ENCODE measurements around the gene CALD1. TPM values are rescaled to one million over a fixed set of nuclear protein-coding genes. Genes with fewer than 3 reads are reported as not detected.
A peak's percentile ranks its signal among the peaks of the same experiment; 100 is the strongest.

Gene CALD1
- total and polyA plus RNA-seq, 2 experiments from 2014 or later, result 22.6 to 135 TPM

DNA sequence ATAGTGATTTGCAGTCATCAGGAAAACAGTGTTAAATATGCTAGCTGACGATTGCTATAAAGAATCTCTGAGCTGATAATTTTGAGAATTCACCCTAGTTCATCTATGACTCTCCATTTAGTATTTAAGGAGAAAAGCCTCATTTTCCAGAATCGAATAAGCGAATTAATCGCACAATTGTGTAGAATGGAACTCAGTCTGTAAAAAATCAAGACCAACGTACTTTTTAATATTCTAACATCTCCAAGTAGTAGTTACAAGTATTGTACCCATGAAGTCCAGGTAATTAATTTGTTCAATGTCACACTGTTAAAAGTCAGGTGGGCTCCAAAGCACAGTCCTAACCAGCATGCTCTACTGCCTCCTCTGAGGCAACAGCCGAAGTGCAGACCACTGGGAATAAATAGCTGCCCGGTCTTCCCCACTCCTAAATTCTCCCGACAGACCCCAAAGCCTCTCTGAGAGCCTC, 206.5 kb downstream of the CALD1 start:
- Histone ChIP-seq H3K9me3 (ENCODE audit: low read depth) (no peaks in the 10 kb centered on the region), H3K4me3 (peak overlapping the region; percentile 73), H3K36me3 (no peaks in the 10 kb centered on the region), H3K27ac (peak overlapping the region; percentile 71), H3K4me1 (ENCODE audit: low read depth) (no peaks in the 10 kb centered on the region), H3K27me3 (no peaks in the 10 kb centered on the region)
- no peak for TF ChIP-seq CTCF (IDR thresholded peaks at IDR 0.05; ENCODE audit: low read depth, low read length)
- no peak for DNase-seq (ENCODE audit: low read depth in 1 of 2, low spot score in 1 of 2)

DNA sequence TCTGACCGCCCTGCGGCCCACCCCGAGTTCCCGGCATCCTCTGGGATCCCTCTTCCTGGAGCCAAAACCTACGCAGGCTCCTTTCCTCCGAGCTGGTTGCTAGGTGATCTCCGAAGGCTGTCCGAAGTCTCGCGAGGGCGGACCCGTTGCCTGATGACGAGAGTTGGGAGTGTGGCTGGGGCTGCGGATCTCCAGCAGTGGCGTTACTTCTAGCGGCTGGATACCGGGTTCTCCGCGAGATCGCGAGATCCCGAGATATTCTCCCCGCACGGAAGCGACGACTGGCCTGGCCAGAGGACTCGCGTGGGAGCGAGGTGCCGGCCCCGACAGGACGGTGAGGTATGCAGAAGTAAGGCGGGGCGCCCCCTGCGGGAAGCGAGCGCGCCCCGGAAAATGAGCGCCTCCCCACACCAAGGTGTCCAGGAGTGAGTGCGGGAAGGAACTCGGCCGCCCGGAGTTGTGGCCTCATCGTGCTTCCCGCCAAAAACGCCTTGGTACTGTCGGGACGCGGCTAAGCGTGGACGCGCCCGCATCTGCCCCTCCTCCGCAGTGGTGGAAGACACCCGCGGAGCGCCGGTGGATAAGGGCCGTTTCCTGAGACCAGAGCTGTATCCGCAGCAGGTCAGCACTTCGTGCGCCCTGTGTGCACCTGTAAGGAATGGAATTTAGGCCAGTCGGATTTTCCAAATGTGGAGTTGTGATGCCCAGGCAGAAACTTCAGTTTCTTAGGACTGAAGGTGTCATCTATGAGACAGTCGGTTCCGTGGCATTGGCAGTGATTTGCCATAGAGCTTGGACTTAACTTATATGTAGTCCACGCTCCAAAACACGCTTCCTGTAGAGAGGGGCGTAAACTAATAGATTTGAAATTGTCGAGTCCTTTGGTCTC, 207.2 kb downstream of the CALD1 start, which contains the start of gene AGBL3:
TSS of gene AGBL3 (plus strand) at position 146 of the 889 bp plus-strand sequence. CDS start 1,426 bp downstream, outside the sequence.
- H3K36me3 ChIP-seq, result no peaks in the 10 kb centered on the region
- peak; percentile 98 for DNase-seq (ENCODE audit: low read depth in 1 of 2, low spot score in 1 of 2)
- peak within 1 kb of the TSS; percentile 71 for H3K27ac ChIP-seq
- no peaks in the 10 kb centered on the region for H3K9me3 ChIP-seq (ENCODE audit: low read depth)
- H3K27me3 ChIP-seq, result no peaks in the 10 kb centered on the region
- H3K4me1 ChIP-seq (ENCODE audit: low read depth), result no peaks in the 10 kb centered on the region
- TF ChIP-seq CTCF (IDR thresholded peaks at IDR 0.05; ENCODE audit: low read depth, low read length), result peak; percentile 63
- H3K4me3 ChIP-seq, result peak within 1 kb of the TSS; percentile 73

DNA sequence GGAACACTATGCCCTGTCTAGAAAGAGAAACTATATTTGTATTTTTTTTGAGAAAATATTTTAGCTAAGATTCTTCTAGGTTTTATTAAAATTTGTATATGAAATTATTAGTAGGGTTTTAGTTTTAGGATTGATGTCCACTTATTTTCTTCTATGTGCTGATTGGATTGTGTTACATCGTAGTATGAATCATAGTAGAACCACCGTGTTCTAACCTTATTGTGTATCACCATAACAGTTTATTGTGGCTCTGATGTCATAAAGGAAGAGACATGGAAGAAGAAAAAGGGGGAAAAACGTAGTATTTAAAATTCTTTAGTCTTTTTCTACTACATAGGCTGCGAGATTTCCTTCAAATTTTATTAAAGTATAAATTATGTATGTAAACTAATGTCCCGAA, 208.7 kb downstream of the CALD1 start:
- Histone ChIP-seq H3K27me3 (no peaks in the 10 kb centered on the region), H3K4me3 (no peak overlapping the region)
- no peak for TF ChIP-seq CTCF (IDR thresholded peaks at IDR 0.05; ENCODE audit: low read depth, low read length)

DNA sequence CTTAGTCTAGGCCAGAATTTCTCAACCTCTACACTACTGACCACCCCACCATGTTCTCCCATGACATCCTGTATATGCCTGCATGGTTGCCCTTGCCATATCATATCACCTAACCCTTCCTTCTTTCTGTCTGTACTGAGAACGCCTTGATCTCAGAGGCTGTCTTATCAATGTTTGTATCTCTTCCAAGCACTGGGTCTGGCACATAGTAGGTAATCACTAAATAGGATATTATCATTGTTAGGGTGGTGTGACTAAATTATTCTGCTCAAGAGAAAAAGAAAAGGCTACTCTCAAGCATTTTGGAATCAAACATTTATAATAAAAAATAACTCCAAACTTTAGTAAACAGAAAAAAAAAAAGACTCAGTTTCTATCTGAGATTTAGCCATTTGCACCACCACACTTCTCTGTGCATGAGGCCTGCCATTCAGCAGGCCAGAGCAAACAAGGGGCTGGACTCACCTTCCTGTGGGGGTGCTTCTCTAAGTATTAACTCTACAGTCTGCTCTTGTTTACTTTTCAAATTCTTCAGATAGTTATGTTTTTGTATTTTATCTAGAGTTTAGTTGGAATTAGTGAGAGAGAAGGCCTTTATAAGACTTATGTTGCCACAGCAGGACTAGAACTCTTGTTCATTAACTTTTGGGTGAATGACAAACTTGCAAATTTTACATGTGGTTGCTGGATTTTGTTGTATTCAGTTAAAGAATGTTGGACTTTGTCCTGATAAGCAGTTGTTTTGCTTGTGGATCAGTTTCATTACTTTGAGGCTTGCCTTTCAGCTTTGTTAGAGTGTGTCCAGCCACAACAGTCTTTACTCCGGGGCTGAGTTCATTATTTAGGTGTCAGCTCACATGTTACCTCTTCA, 212.3 kb downstream of the CALD1 start:
- Histone ChIP-seq H3K27ac (no peak overlapping the region), H3K27me3 (no peaks in the 10 kb centered on the region), H3K9me3 (ENCODE audit: low read depth) (no peaks in the 10 kb centered on the region), H3K36me3 (no peaks in the 10 kb centered on the region), H3K4me3 (no peak overlapping the region), H3K4me1 (ENCODE audit: low read depth) (peaks cover 13% of the 10 kb centered on the region)
- DNase-seq (ENCODE audit: low read depth in 1 of 2, low spot score in 1 of 2), result peak in 1 of 2 donors; percentile 27
- no peak for TF ChIP-seq CTCF (IDR thresholded peaks at IDR 0.05; ENCODE audit: low read depth, low read length)

More for the DNA sequence above, 208.7 kb downstream of the CALD1 start:
- H3K4me1 ChIP-seq (ENCODE audit: low read depth), result no peaks in the 10 kb centered on the region
- no peak for DNase-seq (ENCODE audit: low read depth in 1 of 2, low spot score in 1 of 2)
- H3K27ac ChIP-seq, result no peak overlapping the region
- no peaks in the 10 kb centered on the region for H3K36me3 ChIP-seq
- no peaks in the 10 kb centered on the region for H3K9me3 ChIP-seq (ENCODE audit: low read depth)

DNA sequence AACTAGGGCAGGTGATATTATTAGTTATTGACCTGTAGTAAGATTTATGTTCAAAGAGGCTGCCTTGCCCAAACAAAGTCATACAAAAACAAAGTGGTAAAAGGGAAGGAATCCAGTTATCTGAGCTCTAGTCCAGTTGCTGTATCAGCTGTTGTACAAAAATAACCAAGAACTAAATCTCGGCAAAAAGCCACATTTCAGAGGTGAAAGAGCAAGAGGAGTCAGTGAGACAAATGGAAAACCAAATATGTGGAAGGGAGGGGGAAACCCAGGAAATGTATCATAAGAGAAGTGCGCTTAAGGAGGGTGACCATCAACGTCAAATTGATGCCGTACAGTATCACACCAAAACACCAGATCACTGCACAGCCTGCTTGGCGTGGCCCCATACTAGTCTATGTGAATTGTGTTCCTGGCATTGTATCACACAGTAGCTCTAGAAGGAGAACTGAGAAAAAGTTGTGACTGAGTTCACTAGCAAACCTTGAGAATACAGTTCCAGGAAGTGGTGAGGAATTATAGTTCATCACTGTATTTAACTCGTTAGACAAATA, 213.3 kb downstream of the CALD1 start:
- Histone ChIP-seq H3K9me3 (ENCODE audit: low read depth) (no peaks in the 10 kb centered on the region), H3K27ac (no peak overlapping the region), H3K4me3 (no peak overlapping the region), H3K4me1 (ENCODE audit: low read depth) (peaks cover 18% of the 10 kb centered on the region), H3K36me3 (no peaks in the 10 kb centered on the region), H3K27me3 (no peaks in the 10 kb centered on the region)
- DNase-seq (ENCODE audit: low read depth in 1 of 2, low spot score in 1 of 2), result peak in 1 of 2 donors; percentile 66
- TF ChIP-seq CTCF (IDR thresholded peaks at IDR 0.05; ENCODE audit: low read depth, low read length), result no peak

Data from cardiac muscle cell (in vitro differentiated cells and primary cell).